CD4-positive, alpha-beta T cell treated with Interferon gamma for 1 hour (primary cell): Measurements from ENCODE around the gene CELF2.

Experiments used
- DNase-seq: peaks from one replicate; pipeline ENCODE4 v3.0.0-alpha.2; 2020

Gene CELF2

GRCh38 chr10:11004144-11005077 lies 13.3 kb upstream of the CELF2 start:
- DNase-seq: no peak

GRCh38 chr10:11005725-11006427 lies 11.8 kb upstream of the CELF2 start:
- no peak for DNase-seq

- DNase-seq: no peak
Measured at GRCh38 chr10:11006428-11006825, 11.2 kb upstream of the CELF2 start.

GRCh38 chr10:11007476-11008020 lies 10.1 kb upstream of the CELF2 start:
- DNase-seq: no peak

- DNase-seq: no peak
Measured at GRCh38 chr10:11009471-11010308, 8.0 kb upstream of the CELF2 start.

GRCh38 chr10:11010582-11010981 lies 7.1 kb upstream of the CELF2 start:
- DNase-seq: no peak

GRCh38 chr10:11011436-11011835 lies 6.2 kb upstream of the CELF2 start:
- no peak for DNase-seq

- DNase-seq: no peak
Measured at GRCh38 chr10:11011984-11012383, 5.7 kb upstream of the CELF2 start.

GRCh38 chr10:11012421-11013295 lies 5.0 kb upstream of the CELF2 start:
- DNase-seq: no peak

- no peak for DNase-seq
Measured at GRCh38 chr10:11013836-11014235, 3.8 kb upstream of the CELF2 start.

GRCh38 chr10:11014671-11015445 lies 2.8 kb upstream of the CELF2 start:
- no peak for DNase-seq

- no peak for DNase-seq
Measured at GRCh38 chr10:11015446-11015934, 2.2 kb upstream of the CELF2 start.

- no peak for DNase-seq
Measured at GRCh38 chr10:11017000-11017569, 587 bp upstream of the CELF2 start.

- no peak for DNase-seq
Measured at GRCh38 chr10:11018432-11018841, 765 bp downstream of the CELF2 start.

- DNase-seq: no peak
Measured at GRCh38 chr10:11018855-11019631, 1.4 kb downstream of the CELF2 start.

GRCh38 chr10:11019724-11020547 lies 2.3 kb downstream of the CELF2 start:
- no peak for DNase-seq

GRCh38 chr10:11020548-11020942 lies 2.9 kb downstream of the CELF2 start:
- no peak for DNase-seq

- DNase-seq: no peak
Measured at GRCh38 chr10:11022213-11022612, 4.5 kb downstream of the CELF2 start.
